ENCODE data around the gene NR3C1.

DNA sequence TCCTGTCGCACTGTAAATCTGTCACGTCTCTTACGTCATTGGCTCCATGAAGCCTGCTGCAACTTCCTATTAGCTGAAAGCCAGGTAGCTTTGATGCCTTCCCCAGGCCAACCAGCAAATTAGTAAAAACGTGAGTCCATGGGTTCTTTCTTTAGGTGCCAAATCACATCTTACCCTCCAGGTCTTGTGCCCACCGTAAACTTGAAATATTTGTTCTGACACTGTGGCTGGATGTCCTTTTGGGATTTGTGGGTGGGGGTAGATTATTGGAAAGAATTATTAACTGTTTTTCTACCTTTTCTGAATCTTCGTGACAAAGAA lies 172.8 kb downstream of the NR3C1 start:
- TF ChIP-seq, protein P1, sequence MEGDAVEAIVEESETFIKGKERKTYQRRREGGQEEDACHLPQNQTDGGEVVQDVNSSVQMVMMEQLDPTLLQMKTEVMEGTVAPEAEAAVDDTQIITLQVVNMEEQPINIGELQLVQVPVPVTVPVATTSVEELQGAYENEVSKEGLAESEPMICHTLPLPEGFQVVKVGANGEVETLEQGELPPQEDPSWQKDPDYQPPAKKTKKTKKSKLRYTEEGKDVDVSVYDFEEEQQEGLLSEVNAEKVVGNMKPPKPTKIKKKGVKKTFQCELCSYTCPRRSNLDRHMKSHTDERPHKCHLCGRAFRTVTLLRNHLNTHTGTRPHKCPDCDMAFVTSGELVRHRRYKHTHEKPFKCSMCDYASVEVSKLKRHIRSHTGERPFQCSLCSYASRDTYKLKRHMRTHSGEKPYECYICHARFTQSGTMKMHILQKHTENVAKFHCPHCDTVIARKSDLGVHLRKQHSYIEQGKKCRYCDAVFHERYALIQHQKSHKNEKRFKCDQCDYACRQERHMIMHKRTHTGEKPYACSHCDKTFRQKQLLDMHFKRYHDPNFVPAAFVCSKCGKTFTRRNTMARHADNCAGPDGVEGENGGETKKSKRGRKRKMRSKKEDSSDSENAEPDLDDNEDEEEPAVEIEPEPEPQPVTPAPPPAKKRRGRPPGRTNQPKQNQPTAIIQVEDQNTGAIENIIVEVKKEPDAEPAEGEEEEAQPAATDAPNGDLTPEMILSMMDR (IDR thresholded peaks at IDR 0.05) = no peak
- no peak for TF ChIP-seq POLR2AphosphoS5 (IDR thresholded peaks at IDR 0.05; ENCODE audit: insufficient read depth in 1 of 2, low read depth in 1 of 2)
